ENCODE data around the gene ZFHX3. TPM values are rescaled to one million over a fixed set of nuclear protein-coding genes. Genes with fewer than 3 reads are reported as not detected.

ZFHX3 gene
- total and polyA plus RNA-seq, 10 of the 15 experiments (the other 5 are each of a cell fraction or from before 2014, with no cell fraction given) = 0.68 to 8.6 (median 2.0) TPM

DNA sequence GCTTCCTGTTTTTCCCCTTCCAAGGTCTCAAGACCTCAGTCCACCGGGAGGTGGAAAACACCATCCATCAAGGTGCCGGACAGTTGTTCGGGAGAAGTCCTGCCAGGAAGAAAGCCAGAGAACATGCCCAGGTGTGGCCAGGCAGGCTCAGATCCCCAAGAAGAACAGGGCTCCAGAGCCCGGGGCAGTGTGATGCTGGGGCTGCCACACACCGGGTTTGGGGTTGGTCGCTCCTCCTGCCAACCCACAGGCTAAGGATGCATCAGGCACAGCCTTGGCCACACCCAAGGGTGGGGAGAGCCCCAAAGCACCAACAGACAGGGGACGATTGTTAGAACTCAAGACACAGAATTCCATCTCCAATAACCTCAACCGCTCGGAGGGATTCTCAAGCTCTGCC is 19.7 kb downstream of the ZFHX3 start (continued):
- no peak for TF ChIP-seq EZH2 (IDR thresholded peaks at IDR 0.05; ENCODE audit: borderline replicate concordance, control insufficient read depth, low read depth, low read length)
- TF ChIP-seq HDAC2 (IDR thresholded peaks at IDR 0.05) = no peak
- TF ChIP-seq, protein P1, sequence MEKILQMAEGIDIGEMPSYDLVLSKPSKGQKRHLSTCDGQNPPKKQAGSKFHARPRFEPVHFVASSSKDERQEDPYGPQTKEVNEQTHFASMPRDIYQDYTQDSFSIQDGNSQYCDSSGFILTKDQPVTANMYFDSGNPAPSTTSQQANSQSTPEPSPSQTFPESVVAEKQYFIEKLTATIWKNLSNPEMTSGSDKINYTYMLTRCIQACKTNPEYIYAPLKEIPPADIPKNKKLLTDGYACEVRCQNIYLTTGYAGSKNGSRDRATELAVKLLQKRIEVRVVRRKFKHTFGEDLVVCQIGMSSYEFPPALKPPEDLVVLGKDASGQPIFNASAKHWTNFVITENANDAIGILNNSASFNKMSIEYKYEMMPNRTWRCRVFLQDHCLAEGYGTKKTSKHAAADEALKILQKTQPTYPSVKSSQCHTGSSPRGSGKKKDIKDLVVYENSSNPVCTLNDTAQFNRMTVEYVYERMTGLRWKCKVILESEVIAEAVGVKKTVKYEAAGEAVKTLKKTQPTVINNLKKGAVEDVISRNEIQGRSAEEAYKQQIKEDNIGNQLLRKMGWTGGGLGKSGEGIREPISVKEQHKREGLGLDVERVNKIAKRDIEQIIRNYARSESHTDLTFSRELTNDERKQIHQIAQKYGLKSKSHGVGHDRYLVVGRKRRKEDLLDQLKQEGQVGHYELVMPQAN (conservative IDR thresholded peaks at IDR 0.05) = no peak

DNA sequence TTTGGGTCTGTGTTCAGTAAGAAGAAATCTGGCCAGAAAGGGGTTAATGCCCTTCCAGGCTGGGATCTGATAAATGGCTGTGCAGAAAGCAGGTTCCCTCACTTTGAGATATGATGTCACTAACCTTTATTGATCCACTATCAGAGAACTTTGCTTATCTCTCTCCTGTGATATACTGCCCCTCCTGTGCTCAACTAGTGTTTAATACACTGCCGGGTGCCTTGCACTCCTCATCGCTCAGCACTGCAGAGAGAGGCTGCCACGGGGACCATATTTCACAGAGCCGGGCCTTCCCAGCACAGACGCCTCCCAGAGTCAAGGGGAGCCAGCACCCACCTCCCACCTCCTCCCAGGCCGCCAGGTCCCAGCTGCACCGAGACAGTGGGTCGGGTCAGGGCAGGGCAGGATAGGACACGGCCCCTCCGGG is 20.2 kb downstream of the ZFHX3 start:
- FAIRE-seq (no peak), DNase-seq (ENCODE audit: low read depth, low spot score) (no peak), ATAC-seq (no peak)
- Histone ChIP-seq H3K9me3 (replicated peaks; ENCODE audit: control insufficient read depth, insufficient read depth, low read length) (no peaks in the 10 kb centered on the region), H3K4me1 (ENCODE audit: control insufficient read depth, insufficient read depth, low read length) (peaks cover 9% of the 10 kb centered on the region), H3K79me2 (ENCODE audit: control insufficient read depth, insufficient read depth, low read length) (peaks cover 9% of the 10 kb centered on the region), H3K4me3 (no peak overlapping the region), H3K27me3 (replicated peaks in 1 of 2; ENCODE audit: control insufficient read depth in 2 of 2, insufficient read depth in 2 of 2, low read length in 1 of 2) (no peaks in the 10 kb centered on the region), H3K36me3 (ENCODE audit: control insufficient read depth in 2 of 2, insufficient read depth in 2 of 2, low read length in 1 of 2) (no peaks in the 10 kb centered on the region), H2AFZ (ENCODE audit: control insufficient read depth, low read depth, low read length) (no peak overlapping the region), H3K27ac (ENCODE audit: control insufficient read depth, insufficient read depth) (no peak overlapping the region), H3K9ac (ENCODE audit: control insufficient read depth, insufficient read depth, low read length) (no peak overlapping the region), H3K4me2 (ENCODE audit: control insufficient read depth, insufficient read depth) (no peak overlapping the region), H4K20me1 (ENCODE audit: control insufficient read depth, insufficient read depth) (no peaks in the 10 kb centered on the region; the same call in 1 of the 2 replicates)
- TF ChIP-seq MTA3 (IDR thresholded peaks at IDR 0.05; ENCODE audit: borderline replicate concordance, low read length) (no peak), POLR2AphosphoS2 (IDR thresholded peaks at IDR 0.05; ENCODE audit: low read depth, low read length) (no peak), ZNF24 (IDR thresholded peaks at IDR 0.05) (no peak), USF2 (IDR thresholded peaks at IDR 0.05; ENCODE audit: borderline replicate concordance, low read depth, low read length) (no peak), E4F1 (IDR thresholded peaks at IDR 0.05; ENCODE audit: borderline replicate concordance, partially characterized antibody) (no peak)
- ChIA-PET RAD21 (ENCODE audit: unreplicated experiment) (no interaction called here), CTCF (no interaction called here), SMC1A (ENCODE audit: uncharacterized antibody, unreplicated experiment) (no interaction called here), POLR2A (no interaction called here)
- no TSS peak for BruUV-seq (replicated peaks)
- in situ Hi-C loops (cut with MboI) = no loop called here
- intact Hi-C loops (cut with micrococcal nuclease; ENCODE audit: unreplicated experiment) = no loop called here
- WGBS (ENCODE audit: insufficient coverage, insufficient replicate concordance, low lambda C conversion rate, missing lambda C conversion rate) = 84% methylated on average over 10 of the region's 10 CpGs
